RWPE2 (cell line): ENCODE data around the gene MEAK7.
A peak's percentile ranks its signal among the peaks of the same experiment; 100 is the strongest.

Experiments used
- ATAC-seq: fragments of 200-7000 bp; cut with Tn5 transposase; 3 replicates; pipeline ENCODE4 v1.9.1; 2021; ENCODE audit warnings: low read depth
- DNase-seq: peaks from one replicate; pipeline ENCODE4 v3.0.0-alpha.2; 2020; ENCODE audit warnings: low spot score
- H3K27ac ChIP-seq: fragments of 450-650 bp; 2 replicates; pipeline ENCODE4 v1.5.1; 2017; ENCODE audit warnings: mild to moderate bottlenecking; ENCODE audit not compliant: poor library complexity, severe bottlenecking
- H3K27me3 ChIP-seq: fragments of 250-450 bp; sonication (Bioruptor Pico); 2 replicates; pipeline ENCODE4 v1.5.1; 2021; ENCODE audit warnings: mild to moderate bottlenecking, moderate library complexity; ENCODE audit not compliant: insufficient read depth, poor library complexity, severe bottlenecking
- H3K36me3 ChIP-seq: fragments of 250-450 bp; sonication (Bioruptor Pico); 2 replicates; pipeline ENCODE4 v1.5.1; 2020; ENCODE audit warnings: low read depth, mild to moderate bottlenecking, moderate library complexity
- H3K4me1 ChIP-seq: fragments of 250-450 bp; sonication (Bioruptor Pico); 2 replicates; pipeline ENCODE4 v1.5.1; 2021; ENCODE audit warnings: mild to moderate bottlenecking, moderate library complexity; ENCODE audit not compliant: insufficient read depth, poor library complexity, severe bottlenecking
- H3K4me3 ChIP-seq: fragments of 250-450 bp; sonication (Bioruptor Pico); 2 replicates; pipeline ENCODE4 v1.5.1; 2021; ENCODE audit warnings: mild to moderate bottlenecking, moderate library complexity; ENCODE audit not compliant: severe bottlenecking
- H3K9me3 ChIP-seq: fragments of 250-450 bp; sonication (Bioruptor Pico); 2 replicates; pipeline ENCODE4 v1.5.1; 2021; ENCODE audit warnings: mild to moderate bottlenecking, moderate library complexity; ENCODE audit not compliant: severe bottlenecking
- CTCF ChIP-seq: fragments of 450-650 bp; IDR thresholded peaks from one replicate; pipeline ENCODE4 v1.5.1; 2017; ENCODE audit warnings: mild to moderate bottlenecking, moderate library complexity; ENCODE audit not compliant: poor library complexity, severe bottlenecking

MEAK7 gene

GRCh38 chr16:84534815-84535214, 30.4 kb upstream of the MEAK7 start:
- Histone ChIP-seq H3K27me3 (no peaks in the 10 kb centered on the region), H3K4me3 (no peak overlapping the region), H3K9me3 (no peaks in the 10 kb centered on the region), H3K4me1 (peaks cover 15% of the 10 kb centered on the region), H3K27ac (no peak overlapping the region), H3K36me3 (no peaks in the 10 kb centered on the region)
- no peak for TF ChIP-seq CTCF
- no peak for ATAC-seq
- DNase-seq, result no peak

GRCh38 chr16:84532855-84533486, 28.5 kb upstream of the MEAK7 start:
- ATAC-seq (no peak), DNase-seq (no peak)
- peak overlapping the region; percentile 86 for H3K27ac ChIP-seq
- H3K4me1 ChIP-seq, result peaks cover 15% of the 10 kb centered on the region
- H3K4me3 ChIP-seq, result no peak overlapping the region
- H3K9me3 ChIP-seq, result no peaks in the 10 kb centered on the region
- TF ChIP-seq CTCF, result no peak
- H3K27me3 ChIP-seq, result no peaks in the 10 kb centered on the region
- H3K36me3 ChIP-seq, result no peaks in the 10 kb centered on the region

GRCh38 chr16:84532291-84532724, 27.8 kb upstream of the MEAK7 start:
- H3K4me3 ChIP-seq, result no peak overlapping the region
- no peak for TF ChIP-seq CTCF
- H3K27ac ChIP-seq, result peak overlapping the region; percentile 86

GRCh38 chr16:84531671-84532111, 27.2 kb upstream of the MEAK7 start:
- peaks cover 15% of the 10 kb centered on the region for H3K4me1 ChIP-seq
- no peaks in the 10 kb centered on the region for H3K9me3 ChIP-seq
- H3K36me3 ChIP-seq, result no peaks in the 10 kb centered on the region
- no peak for TF ChIP-seq CTCF
- peak; percentile 26; the same call in 2 of the 3 replicates for ATAC-seq
- no peaks in the 10 kb centered on the region for H3K27me3 ChIP-seq
- no peak for DNase-seq
- peak overlapping the region; percentile 86 for H3K27ac ChIP-seq
- no peak overlapping the region for H3K4me3 ChIP-seq

More at GRCh38 chr16:84532291-84532724, 27.8 kb upstream of the MEAK7 start:
- peak; percentile 97 for ATAC-seq
- peaks cover 15% of the 10 kb centered on the region for H3K4me1 ChIP-seq
- H3K27me3 ChIP-seq, result no peaks in the 10 kb centered on the region
- DNase-seq, result peak; percentile 90
- H3K9me3 ChIP-seq, result no peaks in the 10 kb centered on the region
- no peaks in the 10 kb centered on the region for H3K36me3 ChIP-seq

GRCh38 chr16:84530590-84530989, 26.1 kb upstream of the MEAK7 start:
- H3K27ac ChIP-seq, result no peak overlapping the region
- ATAC-seq, result no peak

More at GRCh38 chr16:84530590-84530989, 26.1 kb upstream of the MEAK7 start:
- TF ChIP-seq CTCF, result no peak
- no peak overlapping the region for H3K4me3 ChIP-seq
- H3K27me3 ChIP-seq, result no peaks in the 10 kb centered on the region
- peaks cover 15% of the 10 kb centered on the region for H3K4me1 ChIP-seq
- DNase-seq, result no peak
- no peaks in the 10 kb centered on the region for H3K9me3 ChIP-seq
- H3K36me3 ChIP-seq, result no peaks in the 10 kb centered on the region
